GM12873 (cell line): ENCODE measurements around the gene PLRG1.

Experiments used
- CTCF ChIP-seq: IDR thresholded peaks from 2 replicates; pipeline ENCODE4 v1.5.1; 2012; ENCODE audit warnings: low read depth, mild to moderate bottlenecking, moderate library complexity, low read length, control low read depth; ENCODE audit not compliant: insufficient read depth; ENCODE audit errors: missing control alignments

PLRG1 gene

DNA sequence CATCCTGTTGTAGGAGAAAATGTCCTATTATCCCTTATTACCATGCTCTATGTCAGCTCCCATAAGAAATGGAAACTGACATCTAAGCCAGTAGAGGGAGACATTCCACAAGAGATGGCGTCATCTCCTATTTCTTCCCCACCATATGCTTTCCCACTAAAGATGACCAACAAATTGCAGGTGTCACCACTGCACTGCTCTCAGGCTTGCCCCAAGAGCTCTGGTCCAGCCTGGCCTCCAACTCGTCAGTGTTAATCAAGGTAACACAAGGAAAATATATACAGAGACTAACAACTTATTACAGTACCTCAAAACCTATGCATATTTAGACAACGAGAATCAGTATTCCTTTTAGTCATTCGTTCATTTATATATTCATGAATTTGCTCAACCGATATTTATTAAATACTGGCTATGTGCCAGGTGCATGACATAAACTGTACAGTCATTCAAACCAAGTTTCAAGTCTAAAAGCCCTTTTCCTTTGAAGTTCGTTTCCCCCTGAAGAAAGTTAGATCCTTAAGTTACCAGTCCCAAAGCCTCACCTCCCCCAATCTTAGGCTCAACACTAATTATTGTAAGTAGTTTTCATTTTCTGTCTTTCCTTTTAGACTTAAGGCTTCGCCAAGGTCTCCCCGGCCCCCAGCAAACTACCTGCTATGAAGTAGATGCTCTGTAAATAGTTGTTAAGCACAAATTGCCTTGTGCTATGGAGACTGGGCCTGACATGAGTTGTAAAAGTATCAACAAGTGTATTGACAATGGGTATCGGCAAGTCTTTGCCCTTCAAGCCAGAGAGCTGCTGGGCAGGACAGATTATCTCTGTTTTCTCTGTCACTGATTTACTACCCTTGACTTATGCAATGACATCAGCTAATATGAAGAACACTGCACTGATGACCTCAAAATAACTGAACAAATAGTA lies 9.6 kb upstream of the PLRG1 start:
- peak; percentile 68 for TF ChIP-seq CTCF

GRCh38 chr4:154559141-154559493 lies 8.9 kb upstream of the PLRG1 start:
- TF ChIP-seq CTCF, result no peak

GRCh38 chr4:154551872-154552686 lies 1.9 kb upstream of the PLRG1 start:
- TF ChIP-seq CTCF, result peak; percentile 75

DNA sequence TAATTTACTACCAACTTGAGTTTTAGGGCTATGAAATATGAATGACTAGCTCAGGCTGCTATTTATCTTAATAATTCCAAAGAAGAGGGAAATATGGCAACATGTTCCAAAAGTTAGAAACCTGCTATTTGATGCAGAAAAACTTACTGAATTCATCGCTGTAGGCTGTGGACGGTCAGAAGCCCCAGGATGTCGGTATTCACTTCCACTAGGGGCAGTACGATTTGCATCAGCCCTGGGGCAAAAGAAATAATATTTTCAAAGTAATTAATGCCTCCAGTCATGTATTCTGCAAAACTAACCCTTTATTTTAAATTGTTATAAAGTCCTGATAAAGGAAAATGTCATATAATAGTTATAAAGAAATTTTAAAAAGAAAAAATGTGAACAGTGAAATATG lies 4.5 kb downstream of the PLRG1 start:
- TF ChIP-seq CTCF, result peak; percentile 0

DNA sequence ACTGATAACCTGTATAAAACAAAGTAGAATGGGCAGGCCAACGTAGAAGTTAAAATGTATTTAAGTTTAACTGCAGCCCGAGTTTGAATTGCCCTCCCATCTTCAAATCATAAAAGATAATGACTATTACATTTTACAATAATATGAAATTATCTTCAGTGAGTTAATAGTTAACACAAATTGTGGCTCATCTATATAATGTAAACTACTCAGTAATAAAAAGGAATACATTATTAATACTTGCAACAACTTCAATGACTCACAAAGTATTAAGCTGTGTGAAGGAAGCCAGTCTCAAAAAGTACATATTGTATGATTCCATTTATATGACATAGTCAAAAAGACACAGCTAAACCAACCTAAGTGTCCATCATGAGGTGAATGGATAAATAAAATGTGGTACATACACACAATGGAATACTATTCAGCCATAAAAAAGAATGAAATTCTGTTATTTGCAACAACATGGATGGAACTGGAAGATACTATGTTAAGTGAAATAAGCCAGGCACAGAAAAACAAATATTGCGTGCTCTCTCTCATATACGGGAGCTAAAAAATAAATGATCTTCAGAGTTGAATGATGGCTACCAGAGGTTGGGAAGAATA lies 7.8 kb downstream of the PLRG1 start:
- no peak for TF ChIP-seq CTCF

DNA sequence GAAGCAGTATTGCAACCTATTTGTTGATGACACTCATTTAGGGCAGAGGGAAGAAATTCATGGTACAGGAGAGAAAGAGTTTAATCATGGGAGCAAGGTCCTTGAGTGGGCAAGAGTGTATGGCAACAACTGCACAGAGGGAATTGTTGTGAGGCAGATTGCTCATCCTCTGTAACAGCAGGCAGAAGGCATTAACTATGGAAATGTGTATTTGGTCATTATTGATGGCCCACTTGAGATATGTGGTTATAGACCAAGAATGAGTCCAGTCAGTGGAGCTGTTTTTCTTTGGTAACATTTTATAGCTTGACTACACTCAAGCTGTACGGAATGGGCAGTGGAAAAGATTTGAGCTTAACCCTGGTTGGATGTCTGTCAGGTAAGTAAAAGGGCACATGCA lies 15.9 kb downstream of the PLRG1 start:
- TF ChIP-seq CTCF, result no peak
